HG02970 (cell line): ENCODE results near the gene CNR2.
"Not testable (repeated sequence)": the region's sequence is repeated elsewhere in the genome, so short reads cannot be mapped to it uniquely, and the experiment has no call there.

Experiments used
- ATAC-seq: cut with Tn5 transposase; IDR thresholded peaks from one replicate; pipeline ENCODE4 v1.9.1; 2021; ENCODE audit warnings: mild to moderate bottlenecking, moderate library complexity, moderate number of reproducible peaks; ENCODE audit not compliant: unreplicated experiment, low FRiP score

CNR2 gene

GRCh38 chr1:23895082-23895481, 18.1 kb downstream of the CNR2 start:
- ATAC-seq: no peak

GRCh38 chr1:23889074-23889473, 24.1 kb downstream of the CNR2 start:
- ATAC-seq: no peak

- ATAC-seq: no peak
Observed at GRCh38 chr1:23885222-23885621, 27.9 kb downstream of the CNR2 start.

GRCh38 chr1:23882746-23883145, 30.4 kb downstream of the CNR2 start:
- no peak for ATAC-seq

- ATAC-seq: no peak
Observed at GRCh38 chr1:23879809-23880208, 33.4 kb downstream of the CNR2 start.

GRCh38 chr1:23878668-23879067, 34.5 kb downstream of the CNR2 start:
- ATAC-seq: no peak

- no peak for ATAC-seq
Observed at GRCh38 chr1:23875382-23875781, 37.8 kb downstream of the CNR2 start.

GRCh38 chr1:23872421-23872820, 40.7 kb downstream of the CNR2 start:
- ATAC-seq: no peak

GRCh38 chr1:23869051-23869450, 44.1 kb downstream of the CNR2 start:
- no peak for ATAC-seq

GRCh38 chr1:23868557-23869016, 44.6 kb downstream of the CNR2 start:
- no peak for ATAC-seq

GRCh38 chr1:23867895-23868556, 45.1 kb downstream of the CNR2 start, which contains the start of gene FUCA1:
Gene FUCA1 (minus strand): TSS chr1:23868290. CDS start chr1:23868286, 4 bp downstream.
- ATAC-seq: peak; percentile 92

GRCh38 chr1:23867542-23867894, 45.6 kb downstream of the CNR2 start:
- no peak for ATAC-seq

GRCh38 chr1:23865543-23865930, 47.6 kb downstream of the CNR2 start:
- no peak for ATAC-seq

- ATAC-seq: no peak
Observed at GRCh38 chr1:23864801-23865542, 48.2 kb downstream of the CNR2 start.

GRCh38 chr1:23862640-23863039, 50.5 kb downstream of the CNR2 start:
- no peak for ATAC-seq

- no peak for ATAC-seq
Observed at GRCh38 chr1:23854568-23854967, 58.6 kb downstream of the CNR2 start.

GRCh38 chr1:23853124-23853523, 60.0 kb downstream of the CNR2 start:
- not testable (repeated sequence) for ATAC-seq

GRCh38 chr1:23851406-23851805, 61.8 kb downstream of the CNR2 start:
- not testable (repeated sequence) for ATAC-seq

- ATAC-seq: no peak
Observed at GRCh38 chr1:23848673-23849616, 64.2 kb downstream of the CNR2 start.

- not testable (repeated sequence) for ATAC-seq
Observed at GRCh38 chr1:23847482-23848095, 65.6 kb downstream of the CNR2 start.
